Gastrocnemius medialis (tissue), 4 donors: ENCODE results near the gene GAD2.

Experiments used
- POLR2A ChIP-seq, 2 donors: fragments of 450-650 bp; IDR thresholded peaks; one replicate each; pipeline ENCODE4 v1.6.1; 2017; ENCODE audit warnings: antibody characterized with exemption in 2 of 2, mild to moderate bottlenecking in 2 of 2, moderate library complexity in 2 of 2
- TF ChIP-seq, protein P1 (sequence below), 5 experiments: fragments of 450-650 bp in 3 of 5; fragments of 200-600 bp in 2 of 5; sonication (generic) in 2 of 5; IDR thresholded peaks in 4 of 5; conservative IDR thresholded peaks in 1 of 5; 1 replicate in 4 of 5; 2 replicates in 1 of 5; pipeline ENCODE4 v1.5.1; 2016 to 2019; ENCODE audit warnings: antibody characterized with exemption in 5 of 5, mild to moderate bottlenecking in 3 of 5, moderate library complexity in 3 of 5

DNA sequence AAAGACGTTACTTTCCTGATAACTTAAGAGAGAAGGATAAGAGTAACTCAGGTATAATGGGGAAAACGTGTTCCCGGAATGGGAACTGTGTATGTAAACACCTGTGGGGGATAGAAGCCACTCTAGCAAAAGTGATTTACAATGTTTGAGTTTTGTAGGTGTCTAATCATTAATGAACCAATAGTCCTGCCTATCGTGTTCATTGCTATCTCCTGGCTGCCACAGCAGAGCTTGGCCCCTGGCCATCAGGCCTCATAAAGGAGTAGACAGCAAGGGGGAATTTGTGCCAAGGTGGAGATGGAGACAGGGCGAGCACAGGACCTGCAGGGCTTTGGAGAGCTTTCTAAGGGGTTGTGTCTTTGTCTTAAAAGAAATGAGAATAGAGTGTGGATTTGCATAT, 102.1 kb downstream of the GAD2 start:
- TF ChIP-seq, protein P1, sequence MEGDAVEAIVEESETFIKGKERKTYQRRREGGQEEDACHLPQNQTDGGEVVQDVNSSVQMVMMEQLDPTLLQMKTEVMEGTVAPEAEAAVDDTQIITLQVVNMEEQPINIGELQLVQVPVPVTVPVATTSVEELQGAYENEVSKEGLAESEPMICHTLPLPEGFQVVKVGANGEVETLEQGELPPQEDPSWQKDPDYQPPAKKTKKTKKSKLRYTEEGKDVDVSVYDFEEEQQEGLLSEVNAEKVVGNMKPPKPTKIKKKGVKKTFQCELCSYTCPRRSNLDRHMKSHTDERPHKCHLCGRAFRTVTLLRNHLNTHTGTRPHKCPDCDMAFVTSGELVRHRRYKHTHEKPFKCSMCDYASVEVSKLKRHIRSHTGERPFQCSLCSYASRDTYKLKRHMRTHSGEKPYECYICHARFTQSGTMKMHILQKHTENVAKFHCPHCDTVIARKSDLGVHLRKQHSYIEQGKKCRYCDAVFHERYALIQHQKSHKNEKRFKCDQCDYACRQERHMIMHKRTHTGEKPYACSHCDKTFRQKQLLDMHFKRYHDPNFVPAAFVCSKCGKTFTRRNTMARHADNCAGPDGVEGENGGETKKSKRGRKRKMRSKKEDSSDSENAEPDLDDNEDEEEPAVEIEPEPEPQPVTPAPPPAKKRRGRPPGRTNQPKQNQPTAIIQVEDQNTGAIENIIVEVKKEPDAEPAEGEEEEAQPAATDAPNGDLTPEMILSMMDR (IDR thresholded peaks at IDR 0.05 in 4 of 5, conservative IDR thresholded peaks at IDR 0.05 in 1 of 5) = no peak
- TF ChIP-seq POLR2A (IDR thresholded peaks at IDR 0.05) = no peak
